Type B pancreatic cell (in vitro differentiated cells): Measurements from ENCODE around the gene DFFA. TPM values are rescaled to one million over a fixed set of nuclear protein-coding genes. Genes with fewer than 3 reads are reported as not detected.
"Not testable (repeated sequence)": the region's sequence is repeated elsewhere in the genome, so short reads cannot be mapped to it uniquely, and the experiment has no call there.

Experiments
- DNase-seq: peaks from one replicate; pipeline ENCODE4 v3.0.0; 2021; ENCODE audit warnings: mixed read lengths; ENCODE audit not compliant: unreplicated experiment; ENCODE audit errors: extremely low spot score
- H3K27ac Mint-ChIP-seq: 2 replicates; pipeline ENCODE4 v1.8.0; 2021; ENCODE audit warnings: mild to moderate bottlenecking, mixed read lengths
- H3K27me3 Mint-ChIP-seq: 2 replicates; pipeline ENCODE4 v1.8.0; 2021; ENCODE audit warnings: mixed read lengths
- H3K36me3 Mint-ChIP-seq: 2 replicates; pipeline ENCODE4 v1.8.0; 2021; ENCODE audit warnings: mixed read lengths
- H3K4me1 Mint-ChIP-seq: one replicate; pipeline ENCODE4 v1.8.0; 2021; ENCODE audit warnings: mixed read lengths; ENCODE audit not compliant: unreplicated experiment
- H3K4me3 Mint-ChIP-seq: 2 replicates; pipeline ENCODE4 v1.8.0; 2021; ENCODE audit warnings: mild to moderate bottlenecking, mixed read lengths
- H3K9me3 Mint-ChIP-seq: 2 replicates; pipeline ENCODE4 v1.8.0; 2021; ENCODE audit warnings: mixed read lengths
- total RNA-seq: library from RNA; stranded (reverse); gene quantifications from 2 replicates; pipeline ENCODE4 v1.2.1, GENCODE V29; 2021; ENCODE audit warnings: low replicate concordance
- TF ChIP-seq, protein P1 (sequence below): fragments of 200-600 bp; sonication (generic); conservative IDR thresholded peaks from 2 replicates; pipeline ENCODE4 v1.5.0; 2021; ENCODE audit warnings: antibody characterized with exemption, mild to moderate bottlenecking

Gene DFFA
- total RNA-seq, 1 donor from 2014 or later, result 52.8 TPM

DNA sequence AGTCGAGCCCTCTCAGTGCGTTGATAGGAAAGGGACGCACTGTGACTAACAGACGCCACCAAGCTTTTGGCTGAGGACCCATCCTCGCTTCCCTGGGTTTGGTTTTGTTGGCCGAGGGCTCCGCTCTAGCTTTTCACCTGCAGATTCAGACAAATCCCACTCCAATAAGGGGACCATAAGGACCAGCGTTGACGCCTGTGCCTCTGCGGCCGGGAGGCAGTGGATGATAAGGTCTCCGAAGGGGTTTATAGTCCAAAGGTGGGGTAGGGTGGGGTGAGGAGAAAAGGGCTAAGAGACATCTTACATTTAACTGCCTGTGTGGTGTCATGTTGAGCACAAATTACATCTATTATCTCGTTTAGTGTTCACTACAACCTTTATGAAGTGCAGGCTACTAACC lies 3.2 kb upstream of the DFFA start:
- Mint-ChIP-seq H3K9me3 (no peaks in the 10 kb centered on the region), H3K27me3 (no peaks in the 10 kb centered on the region), H3K4me3 (peak overlapping the region; percentile 95), H3K4me1 (peaks cover 33% of the 10 kb centered on the region), H3K27ac (peak overlapping the region; percentile 91), H3K36me3 (peaks cover 5% of the 10 kb centered on the region)
- no peak for DNase-seq
- TF ChIP-seq, protein P1, sequence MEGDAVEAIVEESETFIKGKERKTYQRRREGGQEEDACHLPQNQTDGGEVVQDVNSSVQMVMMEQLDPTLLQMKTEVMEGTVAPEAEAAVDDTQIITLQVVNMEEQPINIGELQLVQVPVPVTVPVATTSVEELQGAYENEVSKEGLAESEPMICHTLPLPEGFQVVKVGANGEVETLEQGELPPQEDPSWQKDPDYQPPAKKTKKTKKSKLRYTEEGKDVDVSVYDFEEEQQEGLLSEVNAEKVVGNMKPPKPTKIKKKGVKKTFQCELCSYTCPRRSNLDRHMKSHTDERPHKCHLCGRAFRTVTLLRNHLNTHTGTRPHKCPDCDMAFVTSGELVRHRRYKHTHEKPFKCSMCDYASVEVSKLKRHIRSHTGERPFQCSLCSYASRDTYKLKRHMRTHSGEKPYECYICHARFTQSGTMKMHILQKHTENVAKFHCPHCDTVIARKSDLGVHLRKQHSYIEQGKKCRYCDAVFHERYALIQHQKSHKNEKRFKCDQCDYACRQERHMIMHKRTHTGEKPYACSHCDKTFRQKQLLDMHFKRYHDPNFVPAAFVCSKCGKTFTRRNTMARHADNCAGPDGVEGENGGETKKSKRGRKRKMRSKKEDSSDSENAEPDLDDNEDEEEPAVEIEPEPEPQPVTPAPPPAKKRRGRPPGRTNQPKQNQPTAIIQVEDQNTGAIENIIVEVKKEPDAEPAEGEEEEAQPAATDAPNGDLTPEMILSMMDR, result no peak

DNA sequence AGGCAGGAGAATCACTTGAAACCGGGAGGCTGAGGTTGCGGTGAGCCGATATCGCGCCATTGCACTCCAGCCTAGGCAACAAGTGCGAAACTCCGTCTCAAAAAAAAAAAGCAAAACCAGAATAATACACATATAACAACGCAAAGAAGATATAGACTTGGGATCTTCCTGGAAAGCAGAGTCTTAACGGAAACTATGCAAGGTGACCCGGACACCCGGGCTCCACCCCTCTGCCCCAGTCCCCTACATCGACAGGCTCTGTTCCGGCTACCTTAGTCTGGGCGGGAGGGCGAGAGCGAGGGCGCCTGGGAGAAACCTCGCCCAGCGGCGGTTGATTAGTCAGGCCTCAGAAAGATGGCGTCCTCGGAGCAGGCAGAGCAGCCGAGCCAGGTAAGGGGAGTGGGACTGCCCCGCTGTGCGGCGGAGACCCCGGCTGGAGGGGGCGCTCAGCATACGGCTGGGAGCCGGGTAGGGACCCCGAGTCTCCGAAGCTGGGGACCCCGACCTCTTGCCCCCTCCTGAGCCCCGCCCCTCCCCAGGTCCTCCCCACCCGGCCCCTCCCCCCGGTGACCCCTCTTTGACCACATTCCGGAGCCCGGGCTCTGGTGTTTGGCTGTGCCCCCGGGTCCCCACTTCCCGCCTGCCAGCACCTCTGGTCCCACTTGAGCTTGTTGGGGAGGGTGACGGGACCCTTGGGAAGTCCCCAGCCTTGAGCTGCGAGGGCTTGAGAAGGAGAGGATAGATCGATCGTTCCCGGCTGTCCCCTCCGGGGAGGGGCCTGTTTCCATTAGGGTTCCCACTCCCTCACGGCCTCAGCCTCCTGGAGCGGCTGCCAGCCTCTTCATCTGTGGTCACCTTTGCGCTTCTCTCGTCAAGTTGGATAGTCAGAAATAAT lies 2.5 kb upstream of the DFFA start, which contains the start of gene PEX14:
TSS of gene PEX14 (plus strand) at position 338 of the 895 bp plus-strand sequence. CDS start at position 355, 17 bp downstream.
- Mint-ChIP-seq H3K9me3 (no peaks in the 10 kb centered on the region), H3K4me1 (peaks cover 33% of the 10 kb centered on the region), H3K36me3 (peaks cover 5% of the 10 kb centered on the region), H3K4me3 (peak within 1 kb of the TSS; percentile 95), H3K27me3 (no peaks in the 10 kb centered on the region), H3K27ac (peak within 1 kb of the TSS; percentile 91)
- TF ChIP-seq, protein P1, result no peak
- peak; percentile 89 for DNase-seq

DNA sequence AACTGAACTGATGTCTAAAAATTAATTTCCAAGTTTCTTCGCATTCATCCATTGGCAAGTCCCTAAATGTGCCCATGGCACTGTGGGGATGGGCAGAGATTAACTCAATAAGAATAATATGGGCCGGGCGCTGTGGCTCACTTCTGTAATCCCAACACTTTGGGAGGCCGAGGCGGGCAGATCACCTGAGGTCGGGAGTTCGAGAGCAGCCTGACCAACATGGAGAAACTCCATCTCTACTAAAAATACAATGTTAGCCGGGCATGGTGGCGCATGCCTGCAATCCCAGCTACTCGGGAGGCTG lies 1.9 kb upstream of the DFFA start:
- Mint-ChIP-seq H3K4me1 (peaks cover 29% of the 10 kb centered on the region), H3K27ac (peak overlapping the region; percentile 86)
- not testable (repeated sequence) for DNase-seq

DNA sequence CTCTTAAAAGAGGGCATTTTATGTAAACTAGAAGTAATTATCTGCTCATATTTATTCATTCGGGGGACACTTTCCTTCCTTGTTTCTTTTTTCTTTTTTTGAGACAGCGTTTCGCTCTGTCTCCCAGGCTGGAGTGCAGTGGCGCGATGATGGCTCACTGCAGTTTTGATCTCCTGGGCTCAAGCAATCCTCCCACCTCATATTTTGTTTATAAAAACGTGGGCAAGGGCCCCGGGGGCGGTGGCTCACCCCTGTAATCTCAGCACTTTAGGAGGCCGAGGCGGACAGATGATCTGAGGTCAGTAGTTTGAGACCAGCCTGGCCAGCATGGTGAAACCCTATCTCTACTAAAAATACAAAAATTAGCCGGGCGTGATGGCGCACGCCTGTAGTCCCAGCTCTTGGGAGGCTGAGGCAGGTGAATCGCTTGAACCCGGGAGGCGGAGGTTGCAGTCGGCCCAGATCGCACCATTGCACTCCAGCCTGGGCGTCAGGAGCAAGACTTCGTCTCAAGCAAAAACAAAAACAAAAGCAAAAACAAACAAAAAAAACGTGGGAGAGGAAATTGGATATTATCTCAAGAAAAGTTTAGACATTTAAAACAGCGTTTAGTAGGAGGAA lies 926 bp upstream of the DFFA start:
- Mint-ChIP-seq H3K4me1 (peaks cover 26% of the 10 kb centered on the region), H3K36me3 (peaks cover under 1% of the 10 kb centered on the region), H3K4me3 (peak overlapping the region; percentile 95), H3K27me3 (no peaks in the 10 kb centered on the region), H3K9me3 (no peaks in the 10 kb centered on the region), H3K27ac (peak overlapping the region; percentile 92)
- TF ChIP-seq, protein P1, result no peak
- no peak for DNase-seq

More for the DNA sequence above, 1.9 kb upstream of the DFFA start:
- H3K27me3 Mint-ChIP-seq, H3K9me3 Mint-ChIP-seq, H3K36me3 Mint-ChIP-seq: not testable (repeated sequence)
- H3K4me3 Mint-ChIP-seq, result peak overlapping the region; percentile 94

DNA sequence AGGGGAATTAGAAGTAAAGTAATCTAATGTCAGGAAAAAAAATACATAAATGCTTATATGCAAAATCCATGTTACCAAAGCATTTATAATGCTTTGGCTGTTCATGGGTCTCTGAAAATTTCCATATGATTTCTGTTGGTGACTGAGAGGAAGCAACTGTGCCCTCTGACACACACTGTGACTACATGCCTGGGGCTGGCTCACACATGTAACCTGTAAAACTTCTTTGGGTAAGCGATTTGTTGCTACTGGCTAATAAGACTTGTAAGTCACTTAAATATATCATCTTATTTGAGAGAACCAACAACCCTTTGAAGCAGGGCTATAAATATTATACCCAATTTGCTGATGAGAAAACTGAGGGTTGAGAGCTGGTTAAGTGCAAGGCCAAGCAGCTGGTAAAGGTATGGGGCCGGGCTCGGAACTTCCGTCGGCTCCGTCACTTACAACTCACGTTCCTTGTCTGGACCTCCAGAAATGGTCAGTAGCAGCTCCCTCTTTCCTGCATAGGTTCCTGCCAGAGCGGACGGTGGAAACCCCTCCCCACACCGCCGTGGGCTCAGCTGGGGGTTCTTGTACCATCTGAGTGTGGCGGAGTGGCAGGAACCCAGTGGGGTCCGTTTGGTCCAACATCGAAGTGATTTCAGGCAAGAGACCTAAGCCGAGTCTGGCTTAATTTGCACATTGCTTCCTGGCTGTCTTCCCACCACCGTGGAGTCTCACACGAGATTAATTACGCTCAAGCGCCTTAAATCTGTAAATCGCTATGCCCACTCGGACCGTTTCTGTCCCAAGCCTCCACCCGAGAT lies 714 bp downstream of the DFFA start:
- H3K9me3 Mint-ChIP-seq, result no peaks in the 10 kb centered on the region
- peak overlapping the region; percentile 92 for H3K27ac Mint-ChIP-seq
- H3K27me3 Mint-ChIP-seq, result no peaks in the 10 kb centered on the region
- no peak for DNase-seq
- peak overlapping the region; percentile 95 for H3K4me3 Mint-ChIP-seq
- peaks cover 24% of the 10 kb centered on the region for H3K4me1 Mint-ChIP-seq
- H3K36me3 Mint-ChIP-seq, result peaks cover 3% of the 10 kb centered on the region
- TF ChIP-seq, protein P1, result no peak
